RWPE2 (cell line): Measurements from ENCODE around the gene PGAM5.

Experiments used
- ATAC-seq: fragments of 200-7000 bp; cut with Tn5 transposase; 3 replicates; pipeline ENCODE4 v1.9.1; 2021; ENCODE audit warnings: low read depth
- DNase-seq: peaks from one replicate; pipeline ENCODE4 v3.0.0-alpha.2; 2020; ENCODE audit warnings: low spot score
- H3K27ac ChIP-seq: fragments of 450-650 bp; 2 replicates; pipeline ENCODE4 v1.5.1; 2017; ENCODE audit warnings: mild to moderate bottlenecking; ENCODE audit not compliant: poor library complexity, severe bottlenecking
- H3K27me3 ChIP-seq: fragments of 250-450 bp; sonication (Bioruptor Pico); 2 replicates; pipeline ENCODE4 v1.5.1; 2021; ENCODE audit warnings: mild to moderate bottlenecking, moderate library complexity; ENCODE audit not compliant: insufficient read depth, poor library complexity, severe bottlenecking
- H3K36me3 ChIP-seq: fragments of 250-450 bp; sonication (Bioruptor Pico); 2 replicates; pipeline ENCODE4 v1.5.1; 2020; ENCODE audit warnings: low read depth, mild to moderate bottlenecking, moderate library complexity
- H3K4me1 ChIP-seq: fragments of 250-450 bp; sonication (Bioruptor Pico); 2 replicates; pipeline ENCODE4 v1.5.1; 2021; ENCODE audit warnings: mild to moderate bottlenecking, moderate library complexity; ENCODE audit not compliant: insufficient read depth, poor library complexity, severe bottlenecking
- H3K4me3 ChIP-seq: fragments of 250-450 bp; sonication (Bioruptor Pico); 2 replicates; pipeline ENCODE4 v1.5.1; 2021; ENCODE audit warnings: mild to moderate bottlenecking, moderate library complexity; ENCODE audit not compliant: severe bottlenecking
- H3K9me3 ChIP-seq: fragments of 250-450 bp; sonication (Bioruptor Pico); 2 replicates; pipeline ENCODE4 v1.5.1; 2021; ENCODE audit warnings: mild to moderate bottlenecking, moderate library complexity; ENCODE audit not compliant: severe bottlenecking
- CTCF ChIP-seq: fragments of 450-650 bp; IDR thresholded peaks from one replicate; pipeline ENCODE4 v1.5.1; 2017; ENCODE audit warnings: mild to moderate bottlenecking, moderate library complexity; ENCODE audit not compliant: poor library complexity, severe bottlenecking

PGAM5 gene

GRCh38 chr12:132708150-132708549 is 2.5 kb upstream of the PGAM5 start:
- Histone ChIP-seq H3K4me1 (peaks cover 9% of the 10 kb centered on the region), H3K36me3 (peaks cover 3% of the 10 kb centered on the region; the same call in 1 of the 2 replicates), H3K27me3 (no peaks in the 10 kb centered on the region), H3K9me3 (no peaks in the 10 kb centered on the region), H3K4me3 (no peak overlapping the region), H3K27ac (no peak overlapping the region)
- DNase-seq (no peak), ATAC-seq (no peak)
- TF ChIP-seq CTCF = no peak

GRCh38 chr12:132710043-132710404 is 618 bp upstream of the PGAM5 start:
- DNase-seq (no peak), ATAC-seq (peak; percentile 22)
- H3K27me3 ChIP-seq = no peaks in the 10 kb centered on the region
- peak overlapping the region; percentile 81 for H3K4me3 ChIP-seq
- H3K27ac ChIP-seq = peak overlapping the region; percentile 61
- peaks cover 18% of the 10 kb centered on the region for H3K36me3 ChIP-seq
- no peak for TF ChIP-seq CTCF
- H3K9me3 ChIP-seq = no peaks in the 10 kb centered on the region
- peaks cover 9% of the 10 kb centered on the region for H3K4me1 ChIP-seq

GRCh38 chr12:132711080-132711843 is 620 bp downstream of the PGAM5 start:
- Histone ChIP-seq H3K9me3 (no peaks in the 10 kb centered on the region), H3K4me1 (peaks cover 9% of the 10 kb centered on the region), H3K27me3 (no peaks in the 10 kb centered on the region), H3K36me3 (peaks cover 27% of the 10 kb centered on the region), H3K27ac (peak overlapping the region; percentile 61), H3K4me3 (peak overlapping the region; percentile 81)
- DNase-seq (no peak), ATAC-seq (peak; percentile 7)
- TF ChIP-seq CTCF = no peak

GRCh38 chr12:132713123-132713522 is 2.5 kb downstream of the PGAM5 start:
- H3K9me3 ChIP-seq = no peaks in the 10 kb centered on the region
- peak overlapping the region; percentile 2 for H3K27ac ChIP-seq
- no peak overlapping the region for H3K4me3 ChIP-seq
- DNase-seq = no peak
- ATAC-seq = no peak
- peaks cover 9% of the 10 kb centered on the region for H3K4me1 ChIP-seq
- TF ChIP-seq CTCF = no peak
- H3K27me3 ChIP-seq = no peaks in the 10 kb centered on the region
- peaks cover 42% of the 10 kb centered on the region for H3K36me3 ChIP-seq

GRCh38 chr12:132715874-132716273 is 5.2 kb downstream of the PGAM5 start:
- peaks cover 9% of the 10 kb centered on the region for H3K4me1 ChIP-seq
- no peaks in the 10 kb centered on the region for H3K9me3 ChIP-seq
- peaks cover 63% of the 10 kb centered on the region for H3K36me3 ChIP-seq
- no peak overlapping the region for H3K27ac ChIP-seq
- DNase-seq (no peak), ATAC-seq (no peak)
- no peak overlapping the region for H3K4me3 ChIP-seq
- H3K27me3 ChIP-seq = no peaks in the 10 kb centered on the region
- no peak for TF ChIP-seq CTCF
